A549 treated with GW870086 at 1 μM for 4 hours (cell line): ENCODE results near the gene PTGDR2. TPM values are rescaled to one million over a fixed set of nuclear protein-coding genes. Genes with fewer than 3 reads are reported as not detected.

Experiments
- total RNA-seq: library from RNA; stranded (reverse); fragments of 200-300 nt; extraction: Qiagen RNA extraction; gene quantifications from 5 replicates; pipeline ENCODE4 v1.2.3, GENCODE V29; 2022; ENCODE audit warnings: low read depth

Gene PTGDR2
- total RNA-seq, result 0.09 to 0.15 TPM (median 0.12 TPM) in 4 of 5 replicates, not detected in the other

GRCh38 chr11:60855726-60856633, at the start of gene PTGDR2:
Gene PTGDR2 (minus strand): TSS chr11:60855950. CDS start chr11:60853722, 2,228 bp downstream.

GRCh38 chr11:60866911-60867870, 11.4 kb upstream of the PTGDR2 start, which contains the start of gene ZP1:
Gene ZP1 (plus strand): TSS chr11:60867542. CDS start chr11:60867562, 20 bp downstream.

DNA sequence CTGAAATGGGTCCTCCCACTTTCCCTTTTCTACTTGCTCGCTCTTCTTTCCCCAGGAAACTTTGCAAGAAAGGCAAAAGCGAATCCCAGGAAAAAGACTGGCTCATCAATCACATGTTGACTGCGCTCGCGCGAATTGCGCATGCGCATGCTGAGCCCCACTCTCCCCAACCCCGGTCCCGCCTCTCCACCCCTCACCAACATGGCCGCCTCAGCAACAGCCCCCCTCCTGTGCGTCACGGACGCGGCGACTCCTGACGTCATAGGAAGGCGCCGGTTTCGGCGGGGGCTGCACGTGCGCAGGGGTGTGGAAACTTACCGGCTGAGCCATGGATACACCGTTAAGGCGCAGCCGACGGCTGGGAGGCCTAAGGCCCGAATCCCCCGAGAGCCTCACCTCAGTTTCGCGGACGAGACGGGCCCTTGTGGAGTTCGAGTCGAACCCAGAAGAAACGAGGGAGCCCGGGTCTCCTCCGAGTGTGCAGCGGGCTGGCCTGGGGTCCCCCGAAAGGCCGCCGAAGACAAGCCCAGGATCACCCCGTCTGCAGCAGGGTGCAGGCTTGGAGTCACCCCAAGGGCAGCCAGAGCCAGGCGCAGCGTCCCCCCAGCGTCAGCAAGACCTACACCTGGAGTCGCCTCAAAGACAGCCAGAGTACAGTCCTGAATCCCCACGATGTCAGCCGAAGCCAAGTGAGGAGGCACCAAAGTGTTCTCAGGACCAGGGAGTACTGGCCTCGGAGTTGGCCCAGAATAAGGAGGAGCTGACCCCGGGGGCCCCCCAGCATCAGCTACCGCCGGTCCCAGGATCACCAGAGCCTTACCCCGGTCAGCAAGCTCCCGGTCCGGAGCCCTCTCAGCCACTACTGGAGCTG, 13.7 kb downstream of the PTGDR2 start, which contains the start of gene CCDC86:
Gene CCDC86, plus strand, starts transcription at position 317 of the 871 bp plus-strand sequence. Its CDS starts 12 bp downstream, at position 329.

Other genes starting within 250 kb of the PTGDR2 start
- not detected in 5 replicates for gene MS4A8, start 156.3 kb downstream of the PTGDR2 start, total RNA-seq
- gene MS4A18, start 131.2 kb downstream of the PTGDR2 start, total RNA-seq, result not detected in 5 replicates
- gene MS4A15, start 99.1 kb downstream of the PTGDR2 start, total RNA-seq, result not detected in 5 replicates
- gene MS4A10, start 70.6 kb downstream of the PTGDR2 start, total RNA-seq, result not detected in 5 replicates
- gene CCDC86, start 13.8 kb downstream of the PTGDR2 start, total RNA-seq, result 88.9 to 115 TPM (median 102 TPM) in 5 replicates
- 0.13 to 0.32 TPM (median 0.29 TPM) in 3 of 5 replicates, not detected in the others for gene ZP1, start 11.6 kb upstream of the PTGDR2 start, total RNA-seq
- gene PRPF19, start 50.6 kb upstream of the PTGDR2 start, total RNA-seq, result 158 to 193 TPM (median 184 TPM) in 5 replicates
- 110 to 135 TPM (median 132 TPM) in 5 replicates for gene TMEM109, start 58.2 kb upstream of the PTGDR2 start, total RNA-seq
- gene TMEM132A, start 68.5 kb upstream of the PTGDR2 start, total RNA-seq, result 89.9 to 141 TPM (median 135 TPM) in 5 replicates
- not detected in 5 replicates for gene SLC15A3, start 96.2 kb upstream of the PTGDR2 start, total RNA-seq
- gene CD6, start 115.7 kb upstream of the PTGDR2 start, total RNA-seq, result 0.06 to 0.11 TPM (median 0.10 TPM) in 3 of 5 replicates, not detected in the others
- not detected in 5 replicates for gene CD5, start 246.5 kb upstream of the PTGDR2 start, total RNA-seq